Activated naive CD4-positive, alpha-beta T cell treated with anti-CD3 and anti-CD28 coated beads, Interleukin-2, amount 50 U/mL, for 16 hours (primary cell): ENCODE results near the gene S100A4.
A peak's percentile ranks its signal among the peaks of the same experiment; 100 is the strongest.
"Not testable (repeated sequence)": the region's sequence is repeated elsewhere in the genome, so short reads cannot be mapped to it uniquely, and the experiment has no call there.

Source experiments
- DNase-seq: peaks from one replicate; pipeline ENCODE4 v3.0.0-alpha.2; 2020

S100A4 gene

GRCh38 chr1:153532181-153532580 lies 13.4 kb downstream of the S100A4 start:
- DNase-seq, result no peak

GRCh38 chr1:153531638-153532037 lies 14.0 kb downstream of the S100A4 start:
- no peak for DNase-seq

GRCh38 chr1:153527683-153528040 lies 17.9 kb downstream of the S100A4 start:
- no peak for DNase-seq

- DNase-seq, result no peak
Measured at GRCh38 chr1:153527023-153527682, 18.5 kb downstream of the S100A4 start.

- no peak for DNase-seq
Measured at GRCh38 chr1:153526132-153526543, 19.5 kb downstream of the S100A4 start.

- DNase-seq, result no peak
Measured at GRCh38 chr1:153525088-153525728, 20.4 kb downstream of the S100A4 start.

GRCh38 chr1:153522353-153523048 lies 23.1 kb downstream of the S100A4 start:
- DNase-seq, result not testable (repeated sequence)

- DNase-seq, result not testable (repeated sequence)
Measured at GRCh38 chr1:153521808-153522207, 23.8 kb downstream of the S100A4 start.

GRCh38 chr1:153520818-153521476 lies 24.7 kb downstream of the S100A4 start:
- DNase-seq, result no peak

- not testable (repeated sequence) for DNase-seq
Measured at GRCh38 chr1:153520137-153520691, 25.4 kb downstream of the S100A4 start.

- no peak for DNase-seq
Measured at GRCh38 chr1:153519242-153519641, 26.4 kb downstream of the S100A4 start.

GRCh38 chr1:153515504-153516394 lies 29.9 kb downstream of the S100A4 start:
- no peak for DNase-seq

- no peak for DNase-seq
Measured at GRCh38 chr1:153513666-153514065, 31.9 kb downstream of the S100A4 start.

- DNase-seq, result no peak
Measured at GRCh38 chr1:153513023-153513422, 32.6 kb downstream of the S100A4 start.

GRCh38 chr1:153510984-153511410 lies 34.6 kb downstream of the S100A4 start:
- DNase-seq, result peak; percentile 81

GRCh38 chr1:153509729-153510354 lies 35.8 kb downstream of the S100A4 start:
- peak; percentile 70 for DNase-seq

- no peak for DNase-seq
Measured at GRCh38 chr1:153509036-153509435, 36.6 kb downstream of the S100A4 start.

- no peak for DNase-seq
Measured at GRCh38 chr1:153507926-153508583, 37.6 kb downstream of the S100A4 start.

GRCh38 chr1:153506831-153507413 lies 38.7 kb downstream of the S100A4 start:
- no peak for DNase-seq

- no peak for DNase-seq
Measured at GRCh38 chr1:153506386-153506785, 39.2 kb downstream of the S100A4 start.

- DNase-seq, result no peak
Measured at GRCh38 chr1:153505576-153505975, 40.0 kb downstream of the S100A4 start.
